ENCODE measurements around the gene MTA1. TPM values are rescaled to one million over a fixed set of nuclear protein-coding genes. Genes with fewer than 3 reads are reported as not detected.

The MTA1 gene
- total and polyA plus RNA-seq, 2 of the 8 experiments (the other 6 are each of a cell fraction or from before 2014, with no cell fraction given): 73.9 to 221 TPM

DNA sequence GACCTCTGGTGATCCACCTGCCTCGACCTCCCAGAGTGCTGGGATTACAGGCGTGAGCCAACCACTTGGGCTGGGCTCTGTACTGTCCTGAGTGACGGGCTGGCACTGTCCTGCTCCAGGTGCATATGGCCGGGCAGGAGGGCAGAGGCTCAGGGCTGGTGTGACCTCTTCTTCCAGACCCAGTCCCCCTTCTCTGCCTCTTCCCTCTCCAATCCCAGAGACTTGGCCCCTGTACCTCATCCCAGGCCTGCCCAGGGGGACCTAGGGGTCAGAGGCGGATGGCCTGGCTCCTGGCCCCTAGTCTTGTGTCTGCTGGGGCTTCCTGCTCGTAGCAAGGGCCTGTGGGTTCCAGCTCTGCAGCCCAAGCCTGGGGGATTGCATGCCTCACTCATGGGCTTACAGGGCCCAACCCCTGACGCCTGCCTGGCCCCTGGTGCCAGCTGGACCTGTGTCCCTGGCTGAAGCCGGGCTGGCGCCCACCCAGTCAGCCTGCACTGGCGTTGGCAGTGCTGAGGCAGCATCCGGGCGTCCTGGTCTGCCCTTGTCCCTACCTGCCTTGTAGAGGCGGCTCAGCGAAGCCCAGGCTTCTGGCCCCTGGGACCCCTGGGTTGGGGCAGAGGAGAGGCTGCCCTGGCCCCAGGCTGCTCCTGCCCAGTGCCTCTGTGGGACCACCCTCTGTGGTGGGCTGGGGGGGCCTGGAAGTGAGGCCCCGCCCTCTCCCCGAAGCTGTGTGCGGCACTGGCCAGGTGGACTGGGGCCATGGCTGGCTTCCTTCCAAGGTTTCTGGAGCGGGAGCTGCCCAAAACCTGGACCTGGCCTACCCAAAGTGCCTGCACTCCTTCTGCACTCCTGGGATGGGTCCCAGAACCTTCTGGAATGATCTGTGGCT lies 75.7 kb downstream of the MTA1 start:
- no peak for FAIRE-seq
- Histone ChIP-seq H3K23me2 (ENCODE audit: low read depth, low read length) (peaks cover under 1% of the 10 kb centered on the region; the same call in 1 of the 2 replicates), H3K4ac (replicated peaks; ENCODE audit: insufficient read length, low read depth, low read length) (no peak overlapping the region), H2BK5ac (ENCODE audit: low read depth, low read length) (no peak overlapping the region), H3K4me2 (ENCODE audit: insufficient read depth in 1 of 2, low read depth in 2 of 2, low read length in 2 of 2) (no peak overlapping the region), H2BK12ac (ENCODE audit: low read depth, low read length) (no peak overlapping the region), H2BK120ac (replicated peaks; ENCODE audit: low read depth, low read length) (no peak overlapping the region), H2BK15ac (ENCODE audit: low read length) (no peak overlapping the region), H2AK5ac (ENCODE audit: low read depth, low read length) (no peak overlapping the region), H3K4me1 (replicated peaks in 1 of 4; ENCODE audit: control insufficient read depth in 3 of 4, insufficient read depth in 4 of 4, low read length in 3 of 4) (peaks cover 0 to 3% (median 0%) of the 10 kb centered on the region in 4 experiments; a peak in 3 of 7 replicates), H4K5ac (ENCODE audit: insufficient read length, low read depth, low read length) (no peak overlapping the region), H3K23ac (ENCODE audit: insufficient read length) (no peak overlapping the region), H3K4me3 (ENCODE audit: extremely low read depth in 1 of 4, insufficient read depth in 2 of 4, low read depth in 3 of 4, low read length in 4 of 4) (no peak overlapping the region), H3K56ac (replicated peaks; ENCODE audit: insufficient read length, low read depth, low read length) (no peak overlapping the region), H4K91ac (replicated peaks; ENCODE audit: insufficient read length, low read length) (no peak overlapping the region), H3K14ac (ENCODE audit: insufficient read length) (no peak overlapping the region), H3K27ac (ENCODE audit: low read depth, low read length) (no peak overlapping the region), H3K79me1 (ENCODE audit: low read depth, low read length) (no peaks in the 10 kb centered on the region), H4K8ac (ENCODE audit: extremely low read depth, insufficient read depth, low read length) (no peak overlapping the region), H2BK20ac (ENCODE audit: low read length) (no peak overlapping the region), H2AFZ (ENCODE audit: low read length) (no peak overlapping the region), H4K20me1 (replicated peaks in 1 of 2; ENCODE audit: control insufficient read depth in 1 of 2, insufficient read depth in 2 of 2, low read length in 2 of 2) (peaks cover 0 to 9% of the 10 kb centered on the region in 2 experiments), H3K36me3 (ENCODE audit: control insufficient read depth in 2 of 4, insufficient read depth in 4 of 4, low read length in 3 of 4) (no peaks in the 10 kb centered on the region; a peak in 2 of 8 replicates), H3K9ac (replicated peaks in 1 of 4; ENCODE audit: extremely low read depth in 1 of 4, low read depth in 3 of 4, low read length in 3 of 4) (no peak overlapping the region), H3K79me2 (ENCODE audit: control insufficient read depth in 1 of 2, insufficient read depth in 2 of 2, low read length in 2 of 2) (no peaks in the 10 kb centered on the region), H3K9me3 (ENCODE audit: insufficient read depth in 2 of 2, low read depth in 1 of 2, low read length in 1 of 2) (no peaks in the 10 kb centered on the region), H3K18ac (ENCODE audit: extremely low read depth, low read length) (no peak overlapping the region), H3K27me3 (replicated peaks in 1 of 4; ENCODE audit: control insufficient read depth in 3 of 4, extremely low read depth in 1 of 4, insufficient read depth in 3 of 4, low read length in 3 of 4) (no peaks in the 10 kb centered on the region)
- ChIA-PET CTCF (ENCODE audit: partially characterized antibody) (no interaction called here), POLR2A (ENCODE audit: partially characterized antibody) (no interaction called here)
- WGBS, 2 experiments (ENCODE audit: extremely low coverage in 1 of 2, insufficient coverage in 1 of 2, insufficient read length in 1 of 2, insufficient replicate concordance in 2 of 2, low coverage in 1 of 2, low lambda C conversion rate in 2 of 2, missing lambda C conversion rate in 1 of 2): 90% methylated on average over 17 of the region's 18 CpGs; no CpG with 5 or more reads in 1 of the 2 experiments
- no peak for DNase-seq (ENCODE audit: low read depth in 1 of 2, low spot score in 2 of 2)
- TF ChIP-seq CTCF (IDR thresholded peaks at IDR 0.05; ENCODE audit: control extremely low read depth in 1 of 3, insufficient read depth in 1 of 3, low read depth in 1 of 3, low read length in 3 of 3) (no peak), GTF2F1 (IDR thresholded peaks at IDR 0.05; ENCODE audit: borderline replicate concordance, low read depth, low read length) (no peak), KDM1A (IDR thresholded peaks at IDR 0.05; ENCODE audit: borderline replicate concordance, low read length) (no peak), CHD2 (IDR thresholded peaks at IDR 0.05; ENCODE audit: low read length) (no peak), CREB1 (IDR thresholded peaks at IDR 0.05) (no peak), HDAC2 (IDR thresholded peaks at IDR 0.05; ENCODE audit: borderline replicate concordance in 1 of 2, low read depth in 2 of 2, low read length in 2 of 2) (no peak), KDM5A (IDR thresholded peaks at IDR 0.05; ENCODE audit: low read length) (no peak), GABPA (IDR thresholded peaks at IDR 0.05; ENCODE audit: borderline replicate concordance, insufficient read depth, low read length) (no peak), EP300 (IDR thresholded peaks at IDR 0.05; ENCODE audit: borderline replicate concordance in 1 of 2, low read depth in 2 of 2, low read length in 2 of 2) (no peak)

All from H1 (cell line).